ENCODE results near the gene ALDH3A1.

ALDH3A1 gene

DNA sequence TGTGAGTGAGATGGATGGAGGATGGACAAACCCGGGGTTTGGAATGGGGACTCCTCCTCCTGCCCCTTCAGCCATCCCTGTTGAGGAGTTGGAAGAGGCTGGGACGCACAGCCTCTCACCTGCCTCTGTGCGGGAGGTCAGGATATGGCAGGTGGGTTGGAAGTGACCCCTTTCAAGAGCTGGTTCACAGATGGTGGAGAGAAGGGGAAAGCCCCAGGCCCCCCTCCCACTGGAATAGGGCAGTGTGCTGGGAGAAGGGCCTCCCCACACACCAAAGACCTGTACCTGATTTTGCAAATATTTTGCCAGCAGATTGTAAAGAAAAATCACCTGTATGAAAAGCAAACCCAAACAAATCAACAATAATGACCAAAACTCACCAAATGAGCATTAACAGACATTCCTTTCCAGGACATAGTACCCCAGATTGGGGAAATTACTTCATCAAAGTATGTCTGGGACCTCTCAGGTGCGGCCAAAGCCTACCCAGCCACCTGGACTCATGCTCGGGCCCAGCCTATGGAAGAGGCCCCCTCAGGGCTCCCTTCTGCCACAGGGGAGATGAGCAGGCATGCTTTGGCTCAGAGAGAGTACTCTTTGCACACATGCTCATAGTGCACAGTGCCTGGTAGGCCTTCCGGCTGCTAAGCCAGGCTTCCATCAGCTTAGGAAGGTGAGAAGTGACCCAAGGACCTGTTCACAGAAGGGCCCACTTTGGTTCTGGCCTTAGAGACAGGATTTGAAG lies 39.5 kb downstream of the ALDH3A1 start:
- H3K27me3 Mint-ChIP-seq: no peaks in the 10 kb centered on the region
- H3K27ac Mint-ChIP-seq: no peak overlapping the region
- H3K4me3 Mint-ChIP-seq: no peak overlapping the region
- no peaks in the 10 kb centered on the region for H3K9me3 Mint-ChIP-seq (ENCODE audit: low read depth)
- no peaks in the 10 kb centered on the region for H3K36me3 Mint-ChIP-seq
- H3K4me1 Mint-ChIP-seq (ENCODE audit: low read depth): no peaks in the 10 kb centered on the region

GRCh38 chr17:19707728-19708221 lies 40.3 kb downstream of the ALDH3A1 start:
- no peaks in the 10 kb centered on the region for H3K27me3 Mint-ChIP-seq
- H3K36me3 Mint-ChIP-seq: no peaks in the 10 kb centered on the region
- no peak overlapping the region for H3K27ac Mint-ChIP-seq
- H3K9me3 Mint-ChIP-seq (ENCODE audit: low read depth): no peaks in the 10 kb centered on the region
- no peak overlapping the region for H3K4me3 Mint-ChIP-seq
- H3K4me1 Mint-ChIP-seq (ENCODE audit: low read depth): no peaks in the 10 kb centered on the region

DNA sequence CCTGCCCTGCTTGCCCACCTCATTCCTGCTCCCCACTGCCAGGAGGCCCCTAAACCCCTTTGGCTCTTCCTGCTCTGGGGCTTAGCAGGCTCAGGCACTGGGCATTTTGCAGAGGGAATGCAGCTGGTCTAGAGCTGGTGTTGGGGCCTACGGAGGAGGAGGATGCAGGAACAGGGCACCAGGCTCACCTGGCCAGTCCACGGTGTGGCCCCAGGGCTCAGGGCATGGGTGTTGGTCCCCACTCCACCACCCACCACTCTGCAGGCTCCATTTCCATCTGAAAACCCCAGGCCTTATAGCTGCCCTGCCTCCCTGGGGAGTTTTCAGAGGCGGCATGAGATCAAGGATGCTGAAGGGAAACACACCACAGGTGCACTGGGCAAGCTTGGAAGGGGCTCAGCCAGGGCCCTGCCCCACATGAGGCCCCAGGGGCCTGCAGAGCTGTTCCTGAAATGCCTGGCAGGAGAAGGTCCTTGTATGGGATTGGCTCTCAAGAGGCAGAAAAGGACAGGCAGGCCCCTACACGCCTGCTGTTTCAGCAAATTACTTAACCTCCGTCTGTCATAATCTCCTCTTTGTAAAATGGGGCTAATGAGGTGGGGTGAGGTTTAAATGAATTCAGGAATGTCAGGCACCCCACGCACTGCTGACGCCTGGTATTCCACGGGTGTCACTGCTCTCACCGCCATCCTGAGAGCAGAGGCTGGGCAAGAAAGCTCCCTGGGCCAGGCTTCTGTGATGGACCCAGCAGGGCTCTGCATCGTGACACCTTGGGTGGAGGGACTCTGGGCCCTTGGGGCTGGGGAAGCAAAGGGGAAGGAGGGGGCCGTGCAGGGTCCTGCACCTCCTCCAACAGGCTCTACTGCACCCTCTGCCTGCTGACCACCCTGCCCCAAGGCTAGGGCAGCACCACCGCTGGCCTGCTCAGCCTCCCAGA lies 41.0 kb downstream of the ALDH3A1 start:
- H3K27me3 Mint-ChIP-seq: no peaks in the 10 kb centered on the region
- H3K4me3 Mint-ChIP-seq: no peak overlapping the region
- no peak overlapping the region for H3K27ac Mint-ChIP-seq
- H3K36me3 Mint-ChIP-seq: no peaks in the 10 kb centered on the region
- H3K4me1 Mint-ChIP-seq (ENCODE audit: low read depth): no peaks in the 10 kb centered on the region
- no peaks in the 10 kb centered on the region for H3K9me3 Mint-ChIP-seq (ENCODE audit: low read depth)

DNA sequence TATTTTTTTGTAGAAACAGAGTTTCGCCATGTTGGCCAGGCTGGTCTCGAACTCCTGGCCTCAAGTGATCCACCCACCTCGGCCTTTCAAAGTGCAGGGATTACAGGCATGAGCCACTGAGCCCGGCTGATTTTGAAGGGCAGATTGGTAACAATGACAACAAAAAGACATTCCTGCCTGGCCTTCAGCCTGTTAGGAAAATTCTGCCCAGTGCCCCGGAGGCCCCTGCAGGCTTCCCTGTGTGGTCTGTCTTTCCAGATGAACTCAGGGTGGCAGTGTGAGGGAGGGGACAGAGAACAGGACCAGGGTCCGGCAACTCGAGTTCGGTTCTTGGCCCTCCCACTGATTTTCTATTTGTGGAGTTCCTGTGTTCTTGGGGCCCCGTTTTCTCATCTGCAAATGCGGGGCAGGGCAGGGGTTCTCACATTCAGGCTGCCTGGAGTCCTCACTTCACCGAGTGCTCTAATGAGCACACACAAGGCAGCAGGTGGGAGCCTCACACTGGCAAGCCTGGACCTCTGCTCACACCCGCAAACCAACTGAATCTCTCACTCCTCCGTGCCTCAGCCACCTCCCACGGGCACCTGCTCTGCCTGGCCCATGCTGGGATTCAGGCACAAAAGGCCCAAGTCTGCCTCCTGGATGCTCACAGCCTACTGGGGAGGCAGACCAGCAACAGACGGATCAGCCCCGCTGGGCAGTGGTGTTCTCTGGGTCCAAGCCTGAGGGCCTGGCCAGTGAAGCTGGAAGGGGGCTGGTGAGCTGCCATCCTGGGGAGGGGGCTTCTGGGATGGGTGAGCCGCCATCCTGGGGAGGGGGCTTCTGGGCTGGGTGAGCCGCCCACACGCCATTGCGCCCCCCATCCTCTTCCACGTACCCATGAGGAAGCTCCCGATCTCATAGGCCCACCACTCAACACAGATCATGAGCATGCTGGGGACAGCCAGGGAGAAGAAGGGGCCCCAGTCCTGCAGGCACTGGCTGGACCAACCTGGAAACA lies 42.0 kb downstream of the ALDH3A1 start:
- H3K36me3 Mint-ChIP-seq: no peaks in the 10 kb centered on the region
- H3K4me1 Mint-ChIP-seq (ENCODE audit: low read depth): no peaks in the 10 kb centered on the region
- no peak overlapping the region for H3K4me3 Mint-ChIP-seq
- H3K27me3 Mint-ChIP-seq: no peaks in the 10 kb centered on the region
- no peak overlapping the region for H3K27ac Mint-ChIP-seq
- H3K9me3 Mint-ChIP-seq (ENCODE audit: low read depth): no peaks in the 10 kb centered on the region

DNA sequence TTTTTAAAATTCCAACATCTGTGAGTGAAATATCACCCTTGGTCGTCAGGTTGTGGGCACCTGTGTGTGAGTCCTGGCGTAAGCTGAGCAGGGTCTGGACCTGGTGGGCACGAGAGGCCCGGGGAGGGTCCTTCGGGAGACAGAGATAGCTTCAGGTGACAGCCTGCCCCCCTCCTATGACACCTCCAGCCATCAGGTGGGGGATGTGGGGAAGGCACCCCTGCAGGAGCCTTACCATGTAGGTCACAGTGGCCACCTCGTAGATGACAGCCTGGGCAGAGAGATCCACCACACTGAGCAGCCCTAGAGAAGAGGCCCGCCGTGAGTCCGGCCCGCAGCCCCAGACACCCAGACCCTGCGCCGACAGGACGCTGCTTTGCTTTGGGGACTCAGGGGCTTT lies 42.9 kb downstream of the ALDH3A1 start:
- H3K9me3 Mint-ChIP-seq (ENCODE audit: low read depth): no peaks in the 10 kb centered on the region
- no peaks in the 10 kb centered on the region for H3K4me1 Mint-ChIP-seq (ENCODE audit: low read depth)
- no peaks in the 10 kb centered on the region for H3K36me3 Mint-ChIP-seq
- no peak overlapping the region for H3K27ac Mint-ChIP-seq
- H3K4me3 Mint-ChIP-seq: no peak overlapping the region
- no peaks in the 10 kb centered on the region for H3K27me3 Mint-ChIP-seq

DNA sequence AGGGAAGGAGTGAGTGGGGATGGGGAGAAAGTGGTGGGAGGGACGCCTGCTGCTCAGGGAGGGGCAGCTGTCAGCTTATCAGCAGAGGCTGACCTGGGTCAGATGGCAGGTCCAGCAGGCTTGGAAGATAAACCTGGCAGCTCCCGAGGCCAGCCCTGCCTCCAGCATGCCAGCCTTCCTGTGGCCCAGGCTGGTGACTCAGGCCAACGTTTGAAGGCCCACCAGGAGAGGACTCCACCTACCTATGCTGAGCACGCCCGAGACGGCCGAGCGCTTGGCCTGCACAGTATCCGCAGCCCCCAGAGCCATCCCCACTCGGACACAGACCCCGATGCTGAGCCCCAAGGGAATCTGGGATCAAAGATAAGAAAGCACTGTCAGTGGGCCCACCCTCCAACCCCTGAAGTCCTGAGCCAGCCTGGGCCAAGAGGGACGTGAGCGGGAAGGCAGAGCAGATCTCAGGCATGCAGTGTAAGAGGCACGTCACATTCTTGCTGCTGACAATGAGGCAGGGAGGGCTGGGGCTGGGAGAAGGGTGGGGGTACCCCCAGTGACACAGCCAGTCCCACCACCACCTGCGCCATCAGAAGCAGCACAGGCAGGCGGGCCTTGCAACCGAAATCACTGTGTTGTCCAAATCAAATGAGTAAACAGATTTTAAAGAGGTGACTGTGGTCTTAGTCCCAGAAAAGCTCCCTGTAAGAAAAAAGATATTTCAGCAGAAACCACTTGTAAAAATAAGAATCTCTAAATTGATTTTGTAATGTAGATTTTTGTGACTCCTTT lies 44.1 kb downstream of the ALDH3A1 start:
- Mint-ChIP-seq H3K36me3 (no peaks in the 10 kb centered on the region), H3K4me1 (ENCODE audit: low read depth) (no peaks in the 10 kb centered on the region), H3K9me3 (ENCODE audit: low read depth) (no peaks in the 10 kb centered on the region), H3K27me3 (no peaks in the 10 kb centered on the region), H3K4me3 (no peak overlapping the region), H3K27ac (no peak overlapping the region)

DNA sequence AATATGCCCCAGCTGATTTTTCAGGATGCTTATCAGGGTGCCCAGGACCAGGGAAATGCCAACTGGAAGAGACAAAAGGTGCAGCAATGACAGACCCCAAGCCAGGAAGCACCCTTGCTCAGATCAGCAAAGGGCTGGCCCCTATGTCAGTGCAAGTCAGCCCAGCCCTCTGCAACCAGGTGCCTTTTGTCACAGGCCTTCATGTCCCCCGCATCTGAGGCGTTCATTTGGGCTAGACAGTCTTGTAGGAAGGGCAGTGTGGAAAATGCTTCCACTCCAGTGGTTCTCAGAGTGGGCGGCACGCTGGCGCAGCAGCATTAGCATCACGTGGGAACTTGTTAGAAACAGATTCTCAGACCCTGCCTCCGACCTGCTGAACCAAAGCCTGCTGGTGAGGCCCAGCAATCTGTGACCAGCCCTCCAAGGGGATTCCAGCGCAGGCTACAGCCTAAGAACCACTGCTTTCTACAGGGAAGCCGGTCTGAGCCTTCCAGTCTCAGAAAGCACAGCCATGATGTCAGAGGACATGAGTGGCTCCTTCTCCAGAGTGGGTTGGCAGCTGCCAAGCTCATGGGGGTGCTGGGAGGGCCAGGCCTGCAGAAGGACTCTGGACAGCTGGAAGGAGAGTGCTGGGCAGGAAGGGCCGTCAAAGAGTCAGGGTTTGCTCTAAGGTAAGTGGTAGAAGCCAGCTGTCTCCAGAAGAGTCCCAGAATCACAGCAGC lies 44.8 kb downstream of the ALDH3A1 start:
- Mint-ChIP-seq H3K36me3 (no peaks in the 10 kb centered on the region), H3K27ac (no peak overlapping the region), H3K4me3 (no peak overlapping the region), H3K4me1 (ENCODE audit: low read depth) (no peaks in the 10 kb centered on the region), H3K9me3 (ENCODE audit: low read depth) (no peaks in the 10 kb centered on the region), H3K27me3 (no peaks in the 10 kb centered on the region)

- no peak overlapping the region for H3K4me3 Mint-ChIP-seq
- no peak overlapping the region for H3K27ac Mint-ChIP-seq
- H3K27me3 Mint-ChIP-seq: no peaks in the 10 kb centered on the region
- H3K9me3 Mint-ChIP-seq (ENCODE audit: low read depth): no peaks in the 10 kb centered on the region
- no peaks in the 10 kb centered on the region for H3K36me3 Mint-ChIP-seq
- no peaks in the 10 kb centered on the region for H3K4me1 Mint-ChIP-seq (ENCODE audit: low read depth)
These were observed 45.9 kb downstream of the ALDH3A1 start for GRCh38 chr17:19702217-19702641.

Measured in activated naive CD8-positive, alpha-beta T cell (primary cell).